ENCODE measurements around the gene CARM1. TPM values are rescaled to one million over a fixed set of nuclear protein-coding genes. Genes with fewer than 3 reads are reported as not detected.

The CARM1 gene
- total and polyA plus RNA-seq, 2 of the 13 experiments (the other 11 are each of a cell fraction or from before 2014, with no cell fraction given): 27.6 to 55.8 TPM

DNA sequence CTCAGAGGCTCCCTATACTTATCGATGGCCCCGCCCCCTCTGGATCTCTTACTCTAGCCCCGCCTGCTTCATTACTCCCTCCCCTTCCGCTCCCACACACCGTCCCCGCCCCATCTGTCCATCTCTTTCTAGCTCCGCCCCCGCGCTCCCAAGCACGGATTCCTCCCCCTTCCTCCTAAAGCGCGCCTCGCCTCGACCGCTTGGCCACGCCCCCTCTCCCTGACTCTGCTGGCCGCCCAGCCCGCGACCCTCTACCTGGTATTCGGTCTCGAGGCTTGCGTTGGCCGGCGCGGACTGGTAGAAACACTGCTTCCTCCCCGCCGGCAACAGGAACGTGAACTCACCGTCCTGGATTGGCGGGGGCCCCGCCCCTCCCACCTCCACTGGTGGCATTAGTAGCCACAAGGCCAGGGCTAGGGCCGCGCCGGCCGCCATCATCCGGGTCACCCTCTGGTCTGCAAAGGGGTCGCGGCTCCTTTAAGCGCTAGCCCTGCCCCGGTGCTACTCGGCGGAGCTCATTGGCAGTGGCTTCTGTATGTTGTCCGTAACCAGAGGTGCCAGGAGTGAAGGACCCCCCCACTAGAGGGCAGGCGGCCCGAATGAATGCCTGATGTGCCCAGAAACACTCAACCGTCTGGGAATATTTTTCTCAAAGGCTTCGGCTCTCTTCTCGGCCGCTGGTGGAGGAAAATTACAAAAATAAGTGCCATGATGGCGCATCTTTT, 35.4 kb upstream of the CARM1 start, which contains the start of gene TMED1 (continued):
- TF ChIP-seq IKZF5 (CRISPR knock-in tag; IDR thresholded peaks at IDR 0.05): 0 out of 2 replicates have a peak, but pooled peaks have one; percentile 38
- TF ChIP-seq E2F1 (CRISPR knock-in tag; IDR thresholded peaks at IDR 0.05): no peak
- TF ChIP-seq ZNF576 (CRISPR knock-in tag; IDR thresholded peaks at IDR 0.05): no peak
- no peak for TF ChIP-seq GATAD2A (CRISPR knock-in tag; IDR thresholded peaks at IDR 0.05)
- TF ChIP-seq DRAP1 (CRISPR knock-in tag; IDR thresholded peaks at IDR 0.05): peak; percentile 68; the same call in 1 of the 2 replicates
- TF ChIP-seq PHF8 (CRISPR knock-in tag; IDR thresholded peaks at IDR 0.05): peak; percentile 91
- TF ChIP-seq REPIN1 (CRISPR knock-in tag; IDR thresholded peaks at IDR 0.05; ENCODE audit: borderline replicate concordance, low read depth): peak; percentile 56; the same call in 1 of the 2 replicates
- TF ChIP-seq ZNF407 (CRISPR knock-in tag; IDR thresholded peaks at IDR 0.05; ENCODE audit: not compliant biosample characterization): no peak
- TF ChIP-seq ZBTB3 (CRISPR knock-in tag; IDR thresholded peaks at IDR 0.05; ENCODE audit: borderline replicate concordance, low read depth): peak; percentile 63; the same call in 1 of the 2 replicates
- peak; percentile 17; the same call in 1 of the 2 replicates for TF ChIP-seq FOXK2 (IDR thresholded peaks at IDR 0.05)
- no peak for TF ChIP-seq IKZF4 (CRISPR knock-in tag; IDR thresholded peaks at IDR 0.05; ENCODE audit: borderline replicate concordance, low read depth, not compliant biosample characterization)
- peak; percentile 67; the same call in 1 of the 2 replicates for TF ChIP-seq ZNF136 (CRISPR knock-in tag; IDR thresholded peaks at IDR 0.05; ENCODE audit: low read depth)
- no peak for TF ChIP-seq ZNF777 (CRISPR knock-in tag; IDR thresholded peaks at IDR 0.05)
- no peak for TF ChIP-seq DNMT1 (CRISPR knock-in tag; IDR thresholded peaks at IDR 0.05)
- TF ChIP-seq ZKSCAN8 (CRISPR knock-in tag; IDR thresholded peaks at IDR 0.05; ENCODE audit: borderline replicate concordance): no peak
- no peak; the same call in 1 of the 2 replicates for TF ChIP-seq ZNF460 (CRISPR knock-in tag; IDR thresholded peaks at IDR 0.05; ENCODE audit: borderline replicate concordance)
- TF ChIP-seq POLR2A (IDR thresholded peaks at IDR 0.05; ENCODE audit: insufficient read depth in 1 of 2, low read depth in 2 of 2, low read length in 2 of 2): peak; percentile 60 to 63; a peak in 3 of 4 replicates
